OCI-LY7 (cell line): ENCODE measurements around the gene MAP7D3. TPM values are rescaled to one million over a fixed set of nuclear protein-coding genes. Genes with fewer than 3 reads are reported as not detected.

Experiments used
- BruUV-seq: library from RNA; stranded (reverse); fragments of 400-500 nt; replicated peaks from 2 replicates; lab custom pipeline; 2021; lab: Mats Ljungman, UMichigan
- CTCF ChIA-PET: fragments of 300-600 bp; sonication (Branson Sonifier 250); formaldehyde crosslinking; loops from one replicate; lab custom pipeline; 2022; ENCODE audit warnings: antibody characterized with exemption; ENCODE audit not compliant: unreplicated experiment; lab: Charles Lee
- POLR2A ChIA-PET: fragments of 300-600 bp; sonication (Branson Sonifier 250); formaldehyde crosslinking; loops from one replicate; lab custom pipeline; 2022; ENCODE audit warnings: antibody characterized with exemption; lab: Charles Lee
- DNase-seq: peaks from one replicate; pipeline ENCODE4 v3.0.0-alpha.2; 2015; ENCODE audit warnings: low spot score
- H2AFZ ChIP-seq: fragments of 200-600 bp; sonication (generic), shearing (Covaris generic); 2 replicates; pipeline ENCODE4 v1.6.1; 2014; ENCODE audit warnings: mild to moderate bottlenecking, antibody characterized with exemption, low read length, moderate library complexity
- H3K27ac ChIP-seq: fragments of 200-600 bp; sonication (generic); 2 replicates; pipeline ENCODE4 v1.5.1; 2014; ENCODE audit warnings: mixed run types, low read depth, mild to moderate bottlenecking, moderate library complexity, low read length, inconsistent platforms; ENCODE audit not compliant: poor library complexity, severe bottlenecking
- H3K36me3 ChIP-seq: fragments of 200-600 bp; sonication (generic); 2 replicates; pipeline ENCODE4 v1.6.1; 2014; ENCODE audit warnings: mild to moderate bottlenecking, antibody characterized with exemption, low read length, moderate library complexity, mixed read lengths; ENCODE audit not compliant: insufficient read depth
- H3K4me1 ChIP-seq: fragments of 200-600 bp; sonication (generic); 2 replicates; pipeline ENCODE4 v1.5.1; 2014; ENCODE audit warnings: mild to moderate bottlenecking, low read length; ENCODE audit not compliant: insufficient read depth, poor library complexity, severe bottlenecking
- H3K4me2 ChIP-seq: fragments of 200-600 bp; sonication (generic); 2 replicates; pipeline ENCODE4 v1.6.1; 2014; ENCODE audit warnings: mild to moderate bottlenecking, low read length
- H3K4me3 ChIP-seq: fragments of 200-600 bp; sonication (generic); 2 replicates; pipeline ENCODE4 v1.5.1; 2014; ENCODE audit warnings: mild to moderate bottlenecking, low read depth, low read length; ENCODE audit not compliant: poor library complexity, severe bottlenecking
- H3K79me2 ChIP-seq: fragments of 200-600 bp; sonication (generic); 2 replicates; pipeline ENCODE4 v1.6.1; 2016; ENCODE audit warnings: low read depth, mild to moderate bottlenecking, low read length, moderate library complexity, mixed read lengths; ENCODE audit not compliant: insufficient read depth
- H3K9me2 ChIP-seq: fragments of 200-600 bp; sonication (generic); 2 replicates; pipeline ENCODE4 v1.6.1; 2016; ENCODE audit warnings: mild to moderate bottlenecking, low read length, mixed read lengths; ENCODE audit not compliant: insufficient read depth
- H3K9me3 ChIP-seq: fragments of 200-600 bp; sonication (generic); 2 replicates; pipeline ENCODE4 v1.6.1; 2014; ENCODE audit warnings: mild to moderate bottlenecking, mixed run types, low read length, mixed read lengths
- H4K20me1 ChIP-seq: fragments of 200-600 bp; sonication (generic); 2 replicates; pipeline ENCODE4 v1.6.1; 2014; ENCODE audit warnings: mild to moderate bottlenecking, antibody characterized with exemption, low read length, moderate library complexity, mixed read lengths; ENCODE audit not compliant: insufficient read depth
- CTCF ChIP-seq: fragments of 200-600 bp; sonication (generic); conservative IDR thresholded peaks from 2 replicates; pipeline ENCODE4 v1.5.1; 2014; ENCODE audit warnings: mild to moderate bottlenecking, antibody characterized with exemption, low read length, moderate library complexity, mixed read lengths
- EZH2phosphoT487 ChIP-seq: fragments of 200-600 bp; sonication (generic); IDR thresholded peaks from 2 replicates; pipeline ENCODE4 v1.6.1; 2018; ENCODE audit warnings: low read depth, borderline replicate concordance, mild to moderate bottlenecking, mixed run types, antibody characterized with exemption, low read length, moderate library complexity, mixed read lengths
- intact Hi-C: fragments of 100-400 bp; cut with micrococcal nuclease; formaldehyde crosslinking; loops from one replicate; pipeline ENCODE4 v1.10.0; 2022; ENCODE audit not compliant: unreplicated experiment
- total RNA-seq, 2 experiments: library from RNA; depleted of rRNA in 1 of 2; stranded (reverse); fragments of >200 nt in 1 of 2; shearing (Covaris generic) in 1 of 2; gene quantifications; 2 replicates each; pipeline ENCODE4 v1.2.3, GENCODE V29; 2014 to 2022

The MAP7D3 gene
- total RNA-seq, 2 experiments from 2014 or later = 7.7 to 15.6 TPM

- Histone ChIP-seq H3K4me2 (no peak overlapping the region), H3K9me3 (no peaks in the 10 kb centered on the region), H3K9me2 (no peaks in the 10 kb centered on the region), H3K79me2 (no peaks in the 10 kb centered on the region), H4K20me1 (no peaks in the 10 kb centered on the region), H2AFZ (no peak overlapping the region), H3K36me3 (no peaks in the 10 kb centered on the region), H3K4me3 (no peak overlapping the region), H3K27ac (no peak overlapping the region), H3K4me1 (no peaks in the 10 kb centered on the region)
- DNase-seq = no peak
- no peak for TF ChIP-seq CTCF
- TF ChIP-seq EZH2phosphoT487 = no peak
- ChIA-PET POLR2A (no interaction called here), CTCF (no interaction called here)
- intact Hi-C loops = loop anchor here (5.0 kb wide), 1 partner anchor 176 kb away; no protein-coding TSS in a partner anchor
- no TSS peak for BruUV-seq
Measured at GRCh38 chrX:136202889-136203288, 48.3 kb downstream of the MAP7D3 start.

GRCh38 chrX:136201601-136202000 is 49.6 kb downstream of the MAP7D3 start:
- intact Hi-C loops = loop anchor here (5.0 kb wide), 1 partner anchor 174 kb away; no protein-coding TSS in a partner anchor
- H3K79me2 ChIP-seq = no peaks in the 10 kb centered on the region

More at GRCh38 chrX:136201601-136202000, 49.6 kb downstream of the MAP7D3 start:
- Histone ChIP-seq H3K9me3 (no peaks in the 10 kb centered on the region), H3K4me2 (no peak overlapping the region), H3K9me2 (no peaks in the 10 kb centered on the region), H3K4me3 (no peak overlapping the region), H2AFZ (no peak overlapping the region), H3K36me3 (no peaks in the 10 kb centered on the region), H4K20me1 (no peaks in the 10 kb centered on the region), H3K4me1 (no peaks in the 10 kb centered on the region), H3K27ac (no peak overlapping the region)
- no peak for DNase-seq
- CTCF ChIA-PET = no interaction called here
- POLR2A ChIA-PET = no interaction called here
- BruUV-seq = no TSS peak
- no peak for TF ChIP-seq EZH2phosphoT487
- no peak for TF ChIP-seq CTCF
